ENCODE results near the gene BBLN.
"Not testable (repeated sequence)": the region's sequence is repeated elsewhere in the genome, so short reads cannot be mapped to it uniquely, and the experiment has no call there.

The BBLN gene

DNA sequence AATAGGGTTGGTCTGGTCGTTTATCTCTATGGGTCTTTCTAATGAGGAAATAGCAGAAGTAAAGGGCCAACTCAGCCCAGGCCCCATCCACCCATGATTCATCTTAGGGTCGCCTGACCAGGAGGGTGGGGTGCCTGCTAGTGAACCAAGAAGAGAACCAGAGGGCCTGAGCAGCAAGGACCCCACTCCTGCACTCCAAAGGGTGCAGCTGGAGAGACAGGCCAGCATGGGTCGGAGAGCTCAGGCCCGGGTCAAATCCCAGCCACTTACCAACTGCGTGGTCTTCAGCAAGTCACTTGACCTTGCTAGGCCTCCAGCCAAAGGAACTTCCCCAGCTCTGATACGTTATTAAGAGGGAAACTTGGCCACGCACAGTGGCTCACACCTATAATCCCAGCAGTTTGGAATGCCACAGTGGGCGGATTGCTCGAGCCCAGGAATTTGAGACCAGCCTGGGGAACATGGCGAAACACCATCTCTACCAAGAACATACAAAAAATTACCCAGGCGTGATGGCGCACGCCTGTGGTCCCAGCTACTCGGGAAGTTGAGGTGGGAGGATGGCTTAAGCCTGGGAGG, 4.3 kb downstream of the BBLN start:
- no peak for DNase-seq

DNA sequence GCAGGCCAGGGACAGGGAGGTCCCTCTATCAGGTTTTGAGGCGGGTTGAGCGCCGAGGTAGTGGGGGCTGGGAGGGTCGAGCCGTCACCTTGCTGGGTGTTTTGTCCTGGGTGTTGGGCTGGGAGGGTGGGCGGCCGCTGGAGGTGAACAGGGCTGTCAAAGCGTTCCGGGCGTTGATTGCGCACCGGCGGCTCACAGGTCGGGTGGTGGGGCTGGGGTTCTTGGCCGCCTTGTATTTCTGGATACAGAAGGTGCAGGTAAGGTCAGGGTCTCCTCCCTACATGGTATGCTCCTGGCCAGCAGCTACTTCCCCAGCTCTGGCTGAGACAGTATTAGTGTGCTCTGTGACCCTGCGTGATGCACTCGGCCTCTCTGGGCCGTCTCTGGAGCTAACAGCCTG, 6.1 kb downstream of the BBLN start:
- no peak for DNase-seq

GRCh38 chr9:128167209-128167608, 7.1 kb downstream of the BBLN start:
- no peak for DNase-seq

- DNase-seq: no peak
Observed at GRCh38 chr9:128168731-128169308, 8.8 kb downstream of the BBLN start.

DNA sequence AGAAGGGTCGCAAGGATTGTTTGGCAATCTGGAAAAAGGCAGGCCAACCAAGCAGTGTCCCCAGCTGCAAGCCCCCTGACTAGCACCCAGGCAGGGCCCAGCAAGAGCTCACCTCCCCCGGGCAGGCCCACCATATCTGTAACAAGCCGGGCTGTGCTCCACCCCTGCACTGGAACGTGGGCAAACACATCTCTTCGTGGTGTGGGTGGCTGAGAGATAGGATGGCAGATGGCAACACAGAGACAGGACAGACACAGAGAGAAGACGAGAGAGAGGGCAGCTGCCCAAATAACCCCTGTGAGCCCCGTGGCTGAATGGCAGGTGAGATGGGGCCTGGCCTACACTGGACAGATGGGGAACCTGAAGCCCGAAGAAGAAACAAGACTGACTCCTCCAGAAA, 9.4 kb downstream of the BBLN start:
- DNase-seq: no peak

GRCh38 chr9:128169925-128170324, 9.9 kb downstream of the BBLN start:
- no peak for DNase-seq

- DNase-seq: no peak
Observed at GRCh38 chr9:128174062-128174461, 14.0 kb downstream of the BBLN start.

DNA sequence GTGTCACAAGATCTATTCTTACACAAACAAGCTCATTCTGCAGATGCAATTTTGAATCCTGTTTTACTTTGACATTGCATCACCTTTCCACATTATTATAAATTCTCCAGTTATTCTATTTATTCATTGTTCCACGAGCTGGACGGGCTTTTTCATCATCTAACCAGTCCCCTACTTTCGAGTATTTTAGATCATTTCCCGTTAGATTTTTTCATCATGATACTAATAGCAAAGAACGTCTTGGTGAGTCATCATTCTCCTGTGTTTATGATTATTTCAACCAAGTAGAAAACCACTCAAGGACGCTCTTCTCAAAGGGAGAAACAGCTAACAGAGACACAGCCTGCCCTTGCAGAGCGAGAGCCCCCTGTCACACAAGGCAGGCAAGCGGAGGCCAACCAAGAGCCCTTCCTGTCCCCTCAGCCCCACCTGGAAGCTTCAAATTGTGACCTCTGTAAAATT, 15.1 kb downstream of the BBLN start:
- DNase-seq: no peak

DNA sequence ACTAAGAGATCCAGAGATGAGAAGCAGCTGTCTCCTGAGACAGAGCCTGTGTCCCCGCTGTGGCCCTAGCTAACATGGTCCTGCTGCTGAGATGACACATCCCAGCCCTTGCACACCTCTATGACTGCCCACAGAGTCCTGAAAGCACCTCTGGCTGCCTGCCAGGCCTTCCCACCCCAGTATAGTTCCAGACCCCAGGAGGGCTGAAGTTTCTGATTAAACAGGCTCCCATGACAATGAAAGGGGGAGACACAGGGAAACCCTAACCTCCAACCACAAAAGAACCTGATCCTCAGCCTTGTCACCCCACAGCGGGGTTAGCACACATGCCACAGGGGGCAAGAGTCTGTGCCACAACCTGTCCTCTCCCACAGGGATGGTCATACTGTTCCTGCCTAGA, 15.7 kb downstream of the BBLN start:
- DNase-seq: no peak

GRCh38 chr9:128178806-128179431, 18.9 kb downstream of the BBLN start:
- no peak for DNase-seq

GRCh38 chr9:128180001-128180400, 19.9 kb downstream of the BBLN start:
- no peak for DNase-seq

DNA sequence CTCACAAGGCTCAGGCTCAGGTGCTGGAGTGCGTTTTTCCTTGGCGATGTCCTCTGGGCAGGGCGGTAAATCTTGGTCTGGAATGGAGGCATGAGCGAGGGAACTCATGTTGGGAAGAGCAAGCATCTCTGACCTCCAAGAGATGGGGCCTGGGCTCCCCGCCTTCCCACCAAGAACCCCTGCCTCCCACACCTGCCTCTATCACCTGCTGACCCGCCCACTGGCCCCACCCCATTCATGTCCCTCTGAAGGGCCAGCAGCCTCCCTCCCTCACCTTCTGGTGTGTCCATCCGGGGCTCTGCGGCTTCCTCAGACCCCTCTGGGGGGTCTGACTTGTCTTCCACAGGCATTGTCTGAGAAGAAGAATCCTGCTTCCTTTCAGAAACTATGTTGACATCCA, 20.4 kb downstream of the BBLN start:
- no peak for DNase-seq

GRCh38 chr9:128181480-128181879, 21.4 kb downstream of the BBLN start:
- DNase-seq: not testable (repeated sequence)

DNA sequence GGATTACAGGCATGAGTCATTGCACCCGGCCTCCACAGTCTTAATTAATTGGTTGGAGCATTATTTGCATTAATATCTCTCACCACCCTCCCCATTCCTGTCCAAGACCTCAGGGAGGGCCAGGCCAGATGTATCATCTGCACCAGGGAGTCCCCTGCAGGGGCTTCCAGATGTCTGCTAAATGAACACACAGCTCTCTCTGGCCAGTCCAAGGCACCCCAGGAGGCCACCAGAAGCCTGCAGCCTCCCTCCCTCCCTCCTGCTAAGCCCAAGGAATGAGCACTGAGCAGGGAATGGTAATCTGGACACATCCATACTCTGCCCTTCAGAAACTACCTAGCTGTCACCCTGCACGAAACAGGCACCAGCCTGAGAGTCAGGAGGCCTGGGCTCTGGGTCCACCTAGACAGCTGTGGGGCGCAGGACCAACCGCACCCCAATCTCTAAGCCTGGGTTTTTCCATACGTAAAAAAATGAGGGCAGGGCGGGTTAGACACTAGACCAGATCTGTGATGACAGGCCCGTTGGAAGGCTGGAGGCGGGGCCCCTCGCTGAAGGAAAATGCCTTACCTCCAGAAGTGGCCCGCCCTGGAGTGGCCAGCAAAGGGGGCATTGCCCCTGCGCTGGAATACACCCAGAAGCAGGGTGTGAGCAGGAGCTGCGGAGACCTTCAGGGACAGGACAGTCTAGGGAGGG, 23.0 kb downstream of the BBLN start:
- no peak for DNase-seq

DNA sequence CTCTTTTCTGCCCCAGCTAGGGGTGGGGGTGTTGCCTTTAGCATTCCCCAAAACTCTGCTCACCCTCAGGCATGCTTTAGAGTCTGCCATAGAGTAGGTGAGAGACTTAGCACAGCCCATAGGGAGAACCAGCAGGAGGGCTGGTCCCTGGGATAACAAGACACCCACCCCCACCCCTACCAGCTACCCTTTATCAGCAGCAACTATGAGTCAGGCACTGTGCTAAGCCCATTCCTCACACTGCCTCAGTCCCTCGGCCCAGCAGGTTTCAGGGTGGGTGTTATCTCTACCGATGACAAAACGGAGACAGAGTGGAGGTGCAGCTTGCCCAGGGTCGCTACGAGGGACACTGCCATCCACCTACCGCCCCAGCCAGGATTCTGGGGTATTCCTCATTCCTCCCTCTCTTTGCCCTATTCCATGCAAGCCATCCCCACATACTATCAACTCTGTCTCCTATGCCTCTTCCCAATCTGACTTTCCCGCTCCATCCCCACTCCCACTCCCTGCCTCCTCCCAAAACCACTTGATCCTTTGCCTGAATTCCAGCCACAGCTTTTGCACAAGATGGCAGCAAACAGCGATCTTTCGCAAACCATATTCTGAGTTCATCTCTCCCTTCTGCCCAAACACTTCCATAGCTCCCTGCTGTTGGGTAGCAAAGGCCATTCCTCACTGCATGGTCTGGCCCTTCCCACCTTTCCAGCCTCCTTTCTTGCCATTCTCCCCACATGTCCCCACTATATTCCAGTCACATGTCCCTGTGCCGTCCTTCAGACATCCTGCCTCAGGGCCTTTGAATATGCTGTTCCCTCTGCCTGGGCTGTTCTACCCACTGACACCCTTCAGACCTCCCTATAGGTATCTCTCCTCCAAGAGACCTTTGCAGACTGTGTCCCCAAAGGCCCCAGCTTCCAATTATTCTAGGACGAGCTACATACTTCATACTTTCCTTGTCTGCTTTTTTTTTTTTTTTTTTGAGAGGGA, 26.2 kb downstream of the BBLN start:
- DNase-seq: no peak

DNA sequence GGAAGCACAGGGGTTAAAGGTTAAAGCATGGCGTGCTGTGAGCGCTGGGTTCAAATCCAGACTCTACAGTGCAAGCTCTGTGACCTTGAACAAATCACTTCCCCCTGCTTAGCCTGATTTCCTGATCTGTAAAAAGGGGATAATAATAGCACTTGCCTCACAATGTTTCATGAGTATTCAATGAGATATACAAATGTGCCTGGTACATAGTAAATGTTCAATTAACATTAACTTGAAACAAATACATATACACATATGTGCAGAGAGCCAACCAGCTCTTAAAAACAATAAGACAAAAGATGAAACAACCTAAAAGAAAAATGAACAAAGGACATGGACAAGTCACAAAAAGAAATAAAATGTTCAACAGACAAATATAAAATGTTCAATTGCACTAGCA, 27.3 kb downstream of the BBLN start:
- no peak for DNase-seq

DNA sequence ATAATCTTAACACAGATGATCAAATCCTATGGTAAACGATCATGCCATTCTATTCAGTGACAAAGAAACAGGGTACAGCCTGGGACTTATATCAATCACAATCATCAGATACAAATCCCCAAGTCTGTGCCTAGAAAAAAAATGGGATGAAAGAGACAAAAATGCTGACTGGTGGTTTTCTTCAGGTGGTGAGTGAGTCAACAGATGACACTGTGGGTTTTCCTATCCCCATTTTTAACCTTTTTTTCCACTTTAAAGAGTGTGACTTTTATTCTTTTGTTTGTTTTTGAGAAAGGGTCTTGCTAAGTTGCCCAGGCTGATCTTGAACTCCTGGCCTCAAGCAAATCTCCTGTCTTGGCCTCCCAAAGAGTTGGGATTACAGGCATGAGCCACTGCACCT, 28.1 kb downstream of the BBLN start:
- no peak for DNase-seq

DNA sequence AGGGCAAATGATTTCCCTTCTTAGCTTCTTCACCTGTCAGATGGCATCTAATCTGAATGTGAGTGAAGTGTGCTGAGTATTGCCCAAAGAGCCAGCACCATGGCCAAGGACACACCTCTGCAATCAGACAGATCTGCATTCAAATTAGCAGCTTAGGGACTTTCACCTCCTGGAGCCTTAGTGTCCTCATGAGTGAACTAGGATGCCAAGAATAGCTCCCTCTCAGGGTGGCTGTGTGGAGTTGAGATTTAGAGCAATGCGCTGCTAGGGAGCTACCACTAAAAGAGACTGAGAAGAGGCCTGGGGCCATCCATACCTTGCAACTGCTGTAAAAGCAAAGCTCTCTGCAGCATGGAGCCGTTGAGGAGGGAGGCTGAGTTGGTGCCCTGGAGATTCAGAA, 29.9 kb downstream of the BBLN start:
- DNase-seq: no peak

- no peak for DNase-seq
Observed at GRCh38 chr9:128190516-128191405, 30.7 kb downstream of the BBLN start.

DNA sequence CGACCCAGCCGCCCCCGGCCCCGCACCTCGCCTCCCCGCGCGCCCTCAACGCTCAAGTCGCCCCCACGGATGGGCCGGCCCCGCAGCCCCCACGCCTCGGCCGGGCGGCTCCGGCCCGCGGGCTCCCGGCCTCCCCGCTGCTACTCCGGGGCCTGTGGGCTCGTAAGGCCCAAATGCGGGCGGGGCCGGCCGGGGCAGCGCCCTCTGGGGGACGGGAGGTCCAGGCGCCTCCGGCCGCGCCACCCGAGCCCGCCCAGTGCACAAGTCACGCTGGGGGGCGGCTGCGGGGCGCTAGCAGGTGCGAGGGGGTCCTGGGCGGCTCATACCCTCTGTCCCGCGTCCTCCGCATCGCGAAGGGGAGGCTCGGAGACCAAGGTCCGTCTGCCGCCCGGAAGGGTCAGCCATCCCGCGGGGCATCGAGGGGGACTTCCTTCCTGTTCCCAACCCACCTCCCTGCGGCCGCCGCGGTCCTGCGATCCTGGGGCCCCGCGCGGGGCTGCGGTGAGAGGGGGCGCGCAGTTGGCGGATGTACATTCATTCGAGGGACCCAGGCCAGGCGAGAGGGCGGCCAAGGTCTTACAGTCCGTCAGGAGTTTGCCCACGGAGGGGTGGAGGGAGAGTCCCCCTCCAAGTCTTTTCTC, 31.5 kb downstream of the BBLN start, which contains the start of gene CIZ1:
TSS of gene CIZ1 (minus strand) at position 167 of the 641 bp plus-strand sequence. CDS start 715 bp downstream, outside the sequence.
- peak; percentile 63 for DNase-seq
